Measurements from ENCODE around the gene CD2.

Gene CD2

GRCh38 chr1:116775116-116775752 is 21.0 kb downstream of the CD2 start:
- Histone ChIP-seq H3K4me1 (ENCODE audit: control insufficient read depth, insufficient read depth, low read length) (no peaks in the 10 kb centered on the region), H3K36me3 (ENCODE audit: control insufficient read depth, insufficient read depth, low read length) (no peaks in the 10 kb centered on the region), H3K9ac (ENCODE audit: low read length) (no peak overlapping the region), H3K27ac (ENCODE audit: low read depth, low read length) (no peak overlapping the region), H3K27me3 (ENCODE audit: control insufficient read depth, insufficient read depth, low read length) (no peaks in the 10 kb centered on the region), H3K4me3 (ENCODE audit: low read length) (no peak overlapping the region)

GRCh38 chr1:116777831-116778830 is 23.9 kb downstream of the CD2 start:
- no peak overlapping the region for H3K4me3 ChIP-seq (ENCODE audit: low read length)

GRCh38 chr1:116781034-116781433 is 26.8 kb downstream of the CD2 start:
- no peak overlapping the region for H3K4me3 ChIP-seq (ENCODE audit: low read length)
- no peak overlapping the region for H3K9ac ChIP-seq (ENCODE audit: low read length)
- H3K36me3 ChIP-seq (ENCODE audit: control insufficient read depth, insufficient read depth, low read length), result no peaks in the 10 kb centered on the region
- H3K4me1 ChIP-seq (ENCODE audit: control insufficient read depth, insufficient read depth, low read length), result no peaks in the 10 kb centered on the region
- H3K27me3 ChIP-seq (ENCODE audit: control insufficient read depth, insufficient read depth, low read length), result no peaks in the 10 kb centered on the region
- H3K27ac ChIP-seq (ENCODE audit: low read depth, low read length), result no peak overlapping the region

More at GRCh38 chr1:116777831-116778830, 23.9 kb downstream of the CD2 start:
- Histone ChIP-seq H3K27me3 (ENCODE audit: control insufficient read depth, insufficient read depth, low read length) (no peaks in the 10 kb centered on the region), H3K4me1 (ENCODE audit: control insufficient read depth, insufficient read depth, low read length) (no peaks in the 10 kb centered on the region), H3K27ac (ENCODE audit: low read depth, low read length) (no peak overlapping the region), H3K9ac (ENCODE audit: low read length) (no peak overlapping the region), H3K36me3 (ENCODE audit: control insufficient read depth, insufficient read depth, low read length) (no peaks in the 10 kb centered on the region)

- H3K27me3 ChIP-seq (ENCODE audit: control insufficient read depth, insufficient read depth, low read length), result no peaks in the 10 kb centered on the region
These were observed 30.8 kb downstream of the CD2 start for GRCh38 chr1:116785006-116785405.

GRCh38 chr1:116786049-116786448 is 31.8 kb downstream of the CD2 start:
- no peak overlapping the region for H3K9ac ChIP-seq (ENCODE audit: low read length)
- H3K4me1 ChIP-seq (ENCODE audit: control insufficient read depth, insufficient read depth, low read length), result no peaks in the 10 kb centered on the region
- H3K36me3 ChIP-seq (ENCODE audit: control insufficient read depth, insufficient read depth, low read length), result no peaks in the 10 kb centered on the region
- H3K27me3 ChIP-seq (ENCODE audit: control insufficient read depth, insufficient read depth, low read length), result no peaks in the 10 kb centered on the region
- H3K4me3 ChIP-seq (ENCODE audit: low read length), result no peak overlapping the region
- H3K27ac ChIP-seq (ENCODE audit: low read depth, low read length), result no peak overlapping the region

More at GRCh38 chr1:116785006-116785405, 30.8 kb downstream of the CD2 start:
- H3K36me3 ChIP-seq (ENCODE audit: control insufficient read depth, insufficient read depth, low read length), result no peaks in the 10 kb centered on the region
- no peak overlapping the region for H3K27ac ChIP-seq (ENCODE audit: low read depth, low read length)
- H3K4me1 ChIP-seq (ENCODE audit: control insufficient read depth, insufficient read depth, low read length), result no peaks in the 10 kb centered on the region
- H3K4me3 ChIP-seq (ENCODE audit: low read length), result no peak overlapping the region
- H3K9ac ChIP-seq (ENCODE audit: low read length), result no peak overlapping the region

- H3K27ac ChIP-seq (ENCODE audit: low read depth, low read length), result no peak overlapping the region
- no peaks in the 10 kb centered on the region for H3K27me3 ChIP-seq (ENCODE audit: control insufficient read depth, insufficient read depth, low read length)
- no peaks in the 10 kb centered on the region for H3K4me1 ChIP-seq (ENCODE audit: control insufficient read depth, insufficient read depth, low read length)
- H3K9ac ChIP-seq (ENCODE audit: low read length), result no peak overlapping the region
- no peaks in the 10 kb centered on the region for H3K36me3 ChIP-seq (ENCODE audit: control insufficient read depth, insufficient read depth, low read length)
- no peak overlapping the region for H3K4me3 ChIP-seq (ENCODE audit: low read length)
These were observed 37.5 kb downstream of the CD2 start for GRCh38 chr1:116791727-116792126.

- H3K4me3 ChIP-seq (ENCODE audit: low read length), result no peak overlapping the region
- H3K36me3 ChIP-seq (ENCODE audit: control insufficient read depth, insufficient read depth, low read length), result no peaks in the 10 kb centered on the region
- no peak overlapping the region for H3K27ac ChIP-seq (ENCODE audit: low read depth, low read length)
- H3K27me3 ChIP-seq (ENCODE audit: control insufficient read depth, insufficient read depth, low read length), result no peaks in the 10 kb centered on the region
- H3K4me1 ChIP-seq (ENCODE audit: control insufficient read depth, insufficient read depth, low read length), result no peaks in the 10 kb centered on the region
- no peak overlapping the region for H3K9ac ChIP-seq (ENCODE audit: low read length)
These were observed 39.2 kb downstream of the CD2 start for GRCh38 chr1:116793357-116793935.

- Histone ChIP-seq H3K36me3 (ENCODE audit: control insufficient read depth, insufficient read depth, low read length) (no peaks in the 10 kb centered on the region), H3K9ac (ENCODE audit: low read length) (no peak overlapping the region), H3K4me3 (ENCODE audit: low read length) (no peak overlapping the region), H3K4me1 (ENCODE audit: control insufficient read depth, insufficient read depth, low read length) (no peaks in the 10 kb centered on the region), H3K27ac (ENCODE audit: low read depth, low read length) (no peak overlapping the region), H3K27me3 (ENCODE audit: control insufficient read depth, insufficient read depth, low read length) (no peaks in the 10 kb centered on the region)
These were observed 40.1 kb downstream of the CD2 start for GRCh38 chr1:116794371-116794770.

- Histone ChIP-seq H3K36me3 (ENCODE audit: control insufficient read depth, insufficient read depth, low read length) (no peaks in the 10 kb centered on the region), H3K27me3 (ENCODE audit: control insufficient read depth, insufficient read depth, low read length) (no peaks in the 10 kb centered on the region), H3K9ac (ENCODE audit: low read length) (no peak overlapping the region), H3K27ac (ENCODE audit: low read depth, low read length) (no peak overlapping the region), H3K4me1 (ENCODE audit: control insufficient read depth, insufficient read depth, low read length) (no peaks in the 10 kb centered on the region), H3K4me3 (ENCODE audit: low read length) (no peak overlapping the region)
These were observed 40.7 kb downstream of the CD2 start for GRCh38 chr1:116794804-116795481.

GRCh38 chr1:116795482-116795829 is 41.2 kb downstream of the CD2 start:
- H3K9ac ChIP-seq (ENCODE audit: low read length), result no peak overlapping the region
- no peaks in the 10 kb centered on the region for H3K36me3 ChIP-seq (ENCODE audit: control insufficient read depth, insufficient read depth, low read length)
- no peaks in the 10 kb centered on the region for H3K27me3 ChIP-seq (ENCODE audit: control insufficient read depth, insufficient read depth, low read length)
- no peaks in the 10 kb centered on the region for H3K4me1 ChIP-seq (ENCODE audit: control insufficient read depth, insufficient read depth, low read length)
- H3K27ac ChIP-seq (ENCODE audit: low read depth, low read length), result no peak overlapping the region
- H3K4me3 ChIP-seq (ENCODE audit: low read length), result no peak overlapping the region

GRCh38 chr1:116804736-116805135 is 50.5 kb downstream of the CD2 start:
- Histone ChIP-seq H3K36me3 (ENCODE audit: control insufficient read depth, insufficient read depth, low read length) (no peaks in the 10 kb centered on the region), H3K9ac (ENCODE audit: low read length) (no peak overlapping the region), H3K27me3 (ENCODE audit: control insufficient read depth, insufficient read depth, low read length) (no peaks in the 10 kb centered on the region), H3K27ac (ENCODE audit: low read depth, low read length) (no peak overlapping the region), H3K4me3 (ENCODE audit: low read length) (no peak overlapping the region), H3K4me1 (ENCODE audit: control insufficient read depth, insufficient read depth, low read length) (no peaks in the 10 kb centered on the region)

- H3K27ac ChIP-seq (ENCODE audit: low read depth, low read length), result no peak overlapping the region
These were observed 51.2 kb downstream of the CD2 start for GRCh38 chr1:116805398-116805797.

More at GRCh38 chr1:116805398-116805797, 51.2 kb downstream of the CD2 start:
- Histone ChIP-seq H3K4me3 (ENCODE audit: low read length) (no peak overlapping the region), H3K9ac (ENCODE audit: low read length) (no peak overlapping the region), H3K4me1 (ENCODE audit: control insufficient read depth, insufficient read depth, low read length) (no peaks in the 10 kb centered on the region), H3K27me3 (ENCODE audit: control insufficient read depth, insufficient read depth, low read length) (no peaks in the 10 kb centered on the region), H3K36me3 (ENCODE audit: control insufficient read depth, insufficient read depth, low read length) (no peaks in the 10 kb centered on the region)
